ENCODE measurements around the gene SH3GL1.

Gene SH3GL1

DNA sequence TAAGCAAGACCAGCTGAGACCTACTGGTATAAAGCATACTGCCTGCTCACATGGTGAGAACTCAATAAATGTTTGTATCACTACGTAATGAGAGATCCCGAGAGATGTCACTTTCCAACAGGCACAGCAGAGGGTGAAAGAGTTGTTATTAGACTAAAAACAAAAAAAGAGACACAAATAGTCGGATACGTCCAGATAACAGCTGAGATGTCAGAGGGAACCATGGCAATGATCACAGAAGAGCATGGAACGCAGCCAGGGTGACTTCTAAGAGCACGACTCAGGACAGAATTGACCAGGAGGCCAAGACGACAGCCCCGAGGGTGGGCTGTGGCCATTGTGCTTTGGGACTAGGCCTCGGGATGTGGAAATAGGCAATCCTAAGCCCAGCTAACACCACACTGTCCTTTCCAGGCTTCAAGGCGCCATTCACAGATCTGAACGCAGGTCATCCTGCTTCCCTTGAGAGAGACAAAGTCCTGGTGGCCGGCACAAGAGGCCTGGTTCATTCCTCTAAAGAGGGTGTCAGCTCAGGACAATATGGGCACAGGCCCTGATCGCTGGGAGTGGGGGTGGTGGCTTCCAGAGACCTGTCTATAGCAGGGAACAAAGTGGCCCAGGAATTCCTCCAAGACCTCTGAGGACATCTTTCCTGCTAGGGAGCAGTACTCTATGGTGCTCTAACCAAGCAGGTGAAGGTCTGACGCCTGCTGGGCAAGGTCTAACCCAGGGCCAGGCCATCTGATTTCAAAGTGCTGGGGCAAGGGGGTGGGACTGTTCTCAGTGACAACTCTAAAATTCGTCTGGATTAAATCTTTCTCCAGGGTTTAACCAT, 3.2 kb downstream of the SH3GL1 start:
- DNase-seq = no peak

DNA sequence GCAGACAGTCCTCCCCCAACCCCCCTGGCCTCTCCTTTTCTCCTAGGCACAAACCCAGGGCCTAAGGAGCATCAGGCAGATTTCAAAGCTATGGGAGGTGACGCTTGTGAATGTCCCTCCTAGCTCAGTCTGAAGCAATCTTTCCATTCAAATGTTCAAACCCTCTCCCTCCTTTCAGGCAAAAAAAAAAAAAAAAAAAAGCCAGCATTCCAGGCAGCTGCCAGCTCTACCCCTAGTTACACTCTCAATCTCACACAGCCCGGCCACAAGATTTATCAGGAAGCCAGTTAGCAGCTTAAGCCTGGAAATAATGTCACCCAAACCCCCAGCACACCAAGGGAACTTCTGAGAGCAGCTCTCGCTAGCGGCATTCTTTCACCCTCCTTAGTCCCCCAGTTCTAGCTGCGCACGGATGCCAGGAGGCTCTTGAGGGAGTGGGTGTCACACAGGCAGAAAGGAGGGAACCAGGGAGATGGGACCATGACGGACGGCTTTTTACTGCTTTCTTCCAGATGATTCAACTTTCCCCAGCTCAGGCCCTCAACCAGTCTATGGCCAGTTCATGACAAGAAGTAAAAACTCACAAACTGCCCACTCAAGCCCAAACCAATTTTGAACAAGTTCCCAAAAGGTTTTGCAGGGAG, 6.3 kb downstream of the SH3GL1 start:
- DNase-seq = no peak

DNA sequence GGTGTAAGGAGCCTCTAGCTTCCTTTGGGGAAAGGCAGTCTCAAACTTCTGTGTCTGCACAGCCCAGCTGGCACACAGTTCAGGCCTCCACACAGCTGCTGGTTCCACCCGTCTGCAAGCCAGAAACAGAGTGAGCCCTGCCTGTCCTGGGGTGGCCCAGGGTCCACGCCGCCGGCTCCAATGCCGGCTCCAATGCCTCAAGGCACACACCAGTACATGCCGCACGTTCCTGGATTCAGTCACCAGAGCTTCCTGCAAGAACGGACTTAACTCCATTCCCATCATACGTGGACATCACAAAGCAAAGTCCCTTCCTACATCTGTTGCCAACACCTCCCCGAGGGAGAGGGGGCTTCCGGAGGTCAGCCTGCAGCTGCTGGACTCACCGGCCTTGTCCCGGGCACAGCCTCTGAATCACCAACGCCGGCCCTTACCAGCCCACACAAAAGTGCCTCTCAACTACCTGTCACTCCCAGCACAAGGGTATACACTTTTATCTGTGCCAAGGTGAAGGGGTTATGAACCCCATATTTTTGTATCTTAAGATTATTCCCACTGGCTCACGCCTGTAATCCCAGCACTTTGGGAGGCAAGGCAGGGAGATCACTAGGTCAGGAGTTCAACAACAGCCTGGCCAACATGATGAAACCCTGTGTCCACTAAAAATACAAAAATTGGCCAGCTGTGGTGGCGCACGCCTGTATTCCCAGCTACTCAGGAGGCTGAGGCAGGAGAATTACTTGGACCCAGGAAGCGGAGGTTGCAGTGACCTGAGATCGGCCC, 8.5 kb downstream of the SH3GL1 start:
- DNase-seq = no peak

DNA sequence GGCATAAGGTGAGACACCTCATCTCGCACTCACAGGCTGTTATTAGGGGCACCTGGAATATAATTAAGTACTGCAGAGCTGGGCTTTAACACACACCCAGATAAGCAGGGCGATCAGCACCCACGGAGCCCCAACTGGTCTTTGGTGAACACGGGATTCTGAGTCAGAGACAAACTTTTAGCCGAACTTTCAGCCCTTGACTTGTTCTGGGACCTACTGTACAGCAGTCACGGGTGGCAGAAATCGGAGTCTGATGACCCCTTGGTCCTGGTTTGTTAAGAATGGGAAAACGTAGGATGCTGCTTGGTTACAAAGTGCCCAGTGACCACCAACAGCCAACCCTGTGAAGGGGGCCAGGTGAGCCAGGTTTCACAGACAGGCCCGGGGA, 9.0 kb downstream of the SH3GL1 start:
- no peak for DNase-seq

DNA sequence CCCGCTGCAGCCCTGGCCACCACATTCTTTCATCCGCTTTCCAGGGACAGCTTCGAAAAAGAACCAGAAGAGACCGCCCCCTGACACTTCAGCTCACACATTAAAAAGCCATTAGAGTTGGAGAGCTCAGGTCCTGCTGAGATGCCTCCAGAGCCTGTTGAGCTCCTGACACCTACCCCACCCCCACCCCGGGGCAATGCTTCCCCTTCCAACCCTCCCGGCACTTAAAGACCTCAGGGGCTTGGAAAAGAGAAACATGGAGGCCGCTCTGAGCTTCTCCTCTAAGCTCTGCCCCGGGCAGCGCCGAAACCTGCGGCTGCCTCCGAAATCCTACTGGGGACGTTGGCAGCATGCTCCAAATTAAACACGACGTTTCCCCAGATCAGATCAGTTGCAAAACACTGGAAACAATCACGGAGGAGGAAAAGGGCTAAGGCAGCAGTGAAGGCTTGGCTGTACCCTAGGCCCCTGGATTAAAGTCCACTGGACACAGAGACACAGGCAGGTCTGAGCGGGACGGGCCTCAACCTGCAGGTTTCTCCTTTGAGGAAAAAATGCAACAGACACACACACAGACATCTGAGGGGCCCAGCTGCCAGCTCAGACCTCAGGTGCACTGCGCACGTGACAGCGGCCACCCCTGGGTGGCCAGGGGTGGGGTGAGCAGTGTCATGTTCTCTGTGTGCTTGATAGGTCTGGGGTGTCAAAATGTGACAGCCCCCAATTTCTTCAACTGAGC, 9.6 kb downstream of the SH3GL1 start:
- no peak for DNase-seq

DNA sequence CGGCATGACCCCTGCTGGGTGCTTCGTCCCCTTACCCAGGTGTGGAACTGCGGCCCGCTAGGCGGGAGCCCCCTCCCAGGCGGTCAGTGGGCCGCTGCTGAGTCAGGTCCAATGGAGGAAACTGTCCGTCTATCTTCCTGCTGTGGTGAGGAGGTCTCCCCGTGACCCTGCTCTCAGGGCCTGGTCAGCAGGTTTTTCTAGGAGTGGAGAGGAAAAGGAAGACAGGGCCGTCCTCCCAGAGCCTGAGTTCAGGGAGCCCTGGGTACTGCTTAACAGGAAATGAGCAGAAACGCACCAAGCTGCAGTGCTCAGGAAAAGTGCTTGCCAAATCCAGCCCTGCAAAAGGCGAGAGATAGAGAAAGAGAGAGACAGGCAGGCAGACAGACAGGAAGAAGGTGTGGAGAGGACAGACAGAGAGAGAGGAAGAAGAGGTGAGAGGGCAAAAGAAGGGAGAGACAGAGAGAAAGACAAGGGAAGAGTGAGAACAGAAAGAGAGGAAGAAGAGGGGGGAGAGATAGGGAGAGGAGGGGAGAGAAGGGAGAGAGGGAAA, 10.3 kb downstream of the SH3GL1 start:
- DNase-seq = no peak

DNA sequence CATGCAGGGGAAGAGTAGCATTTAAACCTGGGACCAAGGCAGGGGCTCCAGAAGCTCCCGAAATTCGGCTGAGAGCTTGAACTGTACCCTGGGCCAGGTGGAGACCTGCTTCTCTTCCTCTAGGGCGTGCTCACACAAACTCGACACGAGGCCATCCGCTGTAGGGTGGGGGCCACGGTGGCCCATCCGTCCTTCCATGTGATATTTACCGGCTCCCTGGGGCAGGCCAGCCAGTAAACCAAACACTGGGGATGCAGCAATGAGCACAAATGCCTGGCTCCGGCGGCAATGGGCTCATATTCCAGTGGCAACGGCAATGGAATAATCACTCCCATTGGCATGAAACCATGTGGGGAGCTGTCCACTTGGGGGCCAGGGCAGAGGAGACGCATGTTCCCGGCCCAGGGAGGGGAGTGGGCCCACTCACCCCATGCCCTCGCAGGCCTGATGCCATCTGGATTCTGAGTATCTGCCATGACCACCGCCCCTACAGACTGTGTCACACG, 10.8 kb downstream of the SH3GL1 start:
- DNase-seq = no peak

DNA sequence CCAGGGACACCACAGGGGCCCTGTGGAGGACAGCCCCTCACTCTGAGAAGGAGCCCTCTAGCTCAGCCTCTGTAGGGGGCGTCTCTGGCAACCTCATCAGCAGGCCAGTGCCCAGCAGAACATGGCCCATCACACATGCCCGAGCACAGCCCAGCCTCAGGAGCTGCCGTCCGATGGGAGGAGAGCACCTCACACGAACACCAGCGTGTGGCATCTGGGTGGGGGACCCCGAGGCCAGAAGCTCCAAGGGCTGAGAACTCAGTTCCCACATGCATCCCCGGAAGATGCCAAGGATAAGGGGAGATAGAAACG, 11.3 kb downstream of the SH3GL1 start:
- no peak for DNase-seq

DNA sequence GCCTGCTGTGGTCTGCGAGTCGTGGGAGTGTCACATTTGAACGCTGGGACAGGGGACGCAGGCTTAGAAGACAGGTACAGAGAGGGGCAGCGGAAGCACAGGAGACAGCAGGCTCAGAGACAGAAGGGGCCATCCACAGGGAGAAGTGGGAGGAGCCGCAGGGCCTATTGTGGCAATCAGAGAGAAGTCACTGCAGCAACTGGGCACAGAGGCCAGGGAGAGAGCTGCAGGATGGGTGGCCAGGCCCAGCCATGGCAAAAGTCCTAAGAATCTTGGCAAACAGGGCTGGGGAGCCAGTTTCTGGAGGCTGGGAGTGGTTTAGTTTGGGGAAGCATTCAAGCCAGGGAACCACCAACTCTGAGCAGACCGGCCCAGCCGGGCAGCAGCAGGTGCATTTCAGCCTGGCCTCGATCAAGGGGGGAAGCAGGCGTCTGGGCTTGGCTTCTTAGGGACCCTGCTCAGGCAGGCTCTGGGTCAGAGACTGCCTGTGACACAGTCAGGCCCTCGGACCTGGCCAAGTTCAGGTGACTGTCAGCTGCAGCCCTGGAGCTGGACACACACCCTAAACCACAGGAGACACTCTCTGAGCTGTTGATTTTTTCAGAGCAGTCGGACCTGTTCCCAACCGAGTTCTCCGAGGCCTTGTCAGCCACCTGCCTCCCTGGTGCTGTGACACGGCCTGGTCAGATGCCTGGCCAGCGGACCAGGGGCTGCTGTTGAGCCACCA, 11.8 kb downstream of the SH3GL1 start:
- DNase-seq = no peak

DNA sequence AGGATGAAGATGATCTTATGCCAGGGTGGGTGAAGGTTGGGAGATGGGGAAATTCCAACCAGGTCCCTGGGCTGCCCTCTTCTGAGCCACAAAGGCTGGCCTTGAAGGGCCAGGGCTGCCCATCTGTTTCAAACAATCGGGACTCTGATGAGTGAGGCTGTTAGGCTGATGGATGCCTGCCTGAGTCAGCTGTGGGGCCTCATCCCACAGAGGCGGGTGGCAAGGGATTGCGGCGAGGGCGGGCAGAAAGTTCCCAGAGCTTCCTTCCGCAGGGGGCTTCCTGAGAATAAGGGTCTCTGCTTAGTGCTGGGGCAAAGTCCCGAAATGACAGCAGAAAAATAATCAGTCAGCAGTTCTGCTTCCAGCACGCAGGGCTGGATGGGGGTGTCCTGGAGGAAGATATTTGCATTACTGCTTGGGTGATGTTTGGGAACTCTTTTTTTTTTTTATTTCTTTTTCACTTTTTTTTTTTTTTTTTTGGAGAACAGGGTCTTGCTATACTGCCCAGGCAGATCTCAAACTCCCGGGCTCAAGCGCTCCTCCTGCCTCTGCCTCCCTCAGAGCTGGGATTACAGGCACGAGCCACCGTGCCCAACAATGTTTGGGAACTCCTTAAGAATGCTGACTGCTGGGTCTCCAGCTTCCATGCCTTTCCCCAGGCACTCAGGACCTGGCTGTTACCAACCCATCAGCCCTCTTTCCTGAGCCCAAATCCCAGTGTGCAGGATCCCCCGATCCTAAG, 14.1 kb downstream of the SH3GL1 start:
- DNase-seq = no peak

DNA sequence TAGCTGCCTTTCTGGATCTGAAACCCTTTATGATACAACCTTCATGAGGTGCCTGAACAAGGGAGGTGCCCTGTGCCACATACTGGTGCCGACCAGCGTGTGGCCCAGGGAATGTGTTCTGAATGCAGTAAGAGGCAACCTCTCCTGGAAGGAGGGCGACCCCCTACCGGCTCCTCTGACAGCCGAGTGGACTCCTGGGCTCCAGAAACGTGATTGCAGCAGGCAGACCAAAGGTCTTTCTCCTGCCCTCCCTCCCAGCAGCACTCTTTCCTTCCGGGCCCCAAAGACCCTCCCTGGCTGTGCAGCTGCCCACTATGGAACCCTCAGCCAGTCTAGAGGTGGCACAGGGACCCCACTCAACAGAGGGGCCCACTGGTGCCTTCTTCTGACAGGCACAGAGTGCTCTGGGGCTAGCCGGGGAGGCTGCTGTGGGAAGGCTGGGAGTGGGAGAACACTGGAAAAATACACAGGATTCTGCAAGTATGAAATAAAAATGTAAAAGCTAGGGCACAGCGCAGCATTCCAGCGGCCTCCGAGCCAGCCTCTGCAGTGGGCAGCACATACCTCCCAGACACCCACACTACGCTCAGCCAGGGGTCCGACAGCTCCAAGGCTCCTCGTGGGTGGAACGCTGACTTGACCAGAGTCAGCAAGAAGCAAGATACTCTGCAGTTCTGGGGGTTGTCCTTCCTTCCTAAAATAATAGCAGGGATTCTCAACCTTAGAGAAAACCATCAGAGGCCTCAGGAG, 14.9 kb downstream of the SH3GL1 start:
- DNase-seq = no peak

DNA sequence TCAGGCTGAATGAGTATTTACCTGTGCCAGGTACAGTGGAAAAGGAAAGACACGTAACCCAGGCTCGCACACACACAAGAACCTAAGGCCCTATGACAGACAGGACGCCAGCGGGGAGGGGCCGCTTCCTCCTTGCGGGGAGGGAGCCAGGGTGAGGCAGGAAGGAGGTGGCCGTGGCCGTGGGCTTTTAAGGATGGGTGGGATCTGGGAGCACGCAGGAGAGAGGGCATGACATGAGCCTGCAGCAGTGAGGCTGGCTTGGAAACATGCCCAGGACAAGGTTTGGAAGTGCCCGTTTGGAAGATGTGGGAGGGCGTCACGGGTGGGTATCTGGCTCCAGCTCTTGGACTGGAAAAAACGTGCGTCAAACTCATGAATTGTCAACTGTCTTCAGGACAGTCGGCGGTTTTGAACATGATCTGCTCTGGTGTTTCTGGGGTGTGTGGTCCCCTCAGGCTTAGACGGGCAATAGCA, 20.1 kb downstream of the SH3GL1 start:
- peak; percentile 68 for DNase-seq

DNA sequence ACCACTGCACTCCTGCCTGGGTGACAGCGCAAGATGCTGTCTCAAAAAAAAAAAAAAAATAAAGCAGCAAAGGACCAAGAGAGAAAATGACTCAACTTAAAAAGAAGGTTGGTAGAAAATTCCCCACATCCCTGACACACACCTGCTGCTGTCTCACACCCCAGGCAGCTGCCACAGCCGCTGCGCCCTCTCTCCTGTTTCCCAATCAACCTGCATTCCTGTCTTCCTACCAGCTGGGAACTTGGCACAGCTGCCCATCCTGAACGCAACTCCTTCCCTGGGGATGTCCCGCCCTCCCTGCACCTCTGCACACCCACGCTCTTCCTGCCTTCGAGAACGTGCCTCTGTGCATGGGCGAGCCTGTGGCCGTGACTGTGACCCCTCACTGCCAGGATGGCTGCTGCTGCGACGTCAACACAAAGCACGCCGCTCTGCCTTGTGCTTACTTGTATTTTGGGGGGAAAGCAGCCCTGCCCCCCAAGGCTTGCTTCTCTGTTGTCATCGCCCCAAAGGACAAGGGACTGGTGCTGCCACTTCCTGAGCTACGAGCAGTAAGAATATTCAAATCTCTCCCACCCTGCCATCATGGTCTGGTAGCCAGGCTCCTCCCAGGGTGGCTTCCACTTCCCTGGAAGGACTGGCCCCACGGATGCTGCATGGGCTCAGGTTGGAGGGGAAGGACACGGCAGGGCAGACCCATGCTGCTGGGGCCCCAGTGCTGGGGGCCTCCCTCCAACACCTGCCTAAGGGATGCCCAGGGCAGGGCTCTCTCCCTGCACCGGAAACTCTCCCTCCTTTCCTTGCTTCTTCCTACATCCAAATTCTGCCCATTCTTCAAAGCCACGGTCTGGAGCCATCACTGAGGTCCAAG, 20.7 kb downstream of the SH3GL1 start:
- DNase-seq = peak; percentile 30

DNA sequence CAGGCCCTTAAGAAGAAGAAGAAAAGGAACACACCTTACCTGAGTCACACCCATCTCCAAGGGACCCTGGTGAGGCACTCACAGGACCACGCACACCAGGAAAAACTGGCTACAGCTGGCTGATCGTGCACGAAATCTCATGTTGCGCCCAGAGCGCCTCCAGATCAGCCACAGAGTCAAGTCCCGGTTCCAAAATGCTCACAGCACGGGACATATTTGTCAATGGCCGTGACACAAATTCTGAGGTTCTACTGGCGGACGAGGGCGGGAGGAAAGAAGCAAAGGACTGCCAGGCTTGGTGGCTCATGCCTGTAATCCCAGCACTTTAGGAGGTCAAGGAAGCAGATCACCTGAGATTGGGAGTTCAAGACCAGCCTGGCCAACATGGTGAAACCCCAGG, 21.5 kb downstream of the SH3GL1 start:
- DNase-seq = no peak

DNA sequence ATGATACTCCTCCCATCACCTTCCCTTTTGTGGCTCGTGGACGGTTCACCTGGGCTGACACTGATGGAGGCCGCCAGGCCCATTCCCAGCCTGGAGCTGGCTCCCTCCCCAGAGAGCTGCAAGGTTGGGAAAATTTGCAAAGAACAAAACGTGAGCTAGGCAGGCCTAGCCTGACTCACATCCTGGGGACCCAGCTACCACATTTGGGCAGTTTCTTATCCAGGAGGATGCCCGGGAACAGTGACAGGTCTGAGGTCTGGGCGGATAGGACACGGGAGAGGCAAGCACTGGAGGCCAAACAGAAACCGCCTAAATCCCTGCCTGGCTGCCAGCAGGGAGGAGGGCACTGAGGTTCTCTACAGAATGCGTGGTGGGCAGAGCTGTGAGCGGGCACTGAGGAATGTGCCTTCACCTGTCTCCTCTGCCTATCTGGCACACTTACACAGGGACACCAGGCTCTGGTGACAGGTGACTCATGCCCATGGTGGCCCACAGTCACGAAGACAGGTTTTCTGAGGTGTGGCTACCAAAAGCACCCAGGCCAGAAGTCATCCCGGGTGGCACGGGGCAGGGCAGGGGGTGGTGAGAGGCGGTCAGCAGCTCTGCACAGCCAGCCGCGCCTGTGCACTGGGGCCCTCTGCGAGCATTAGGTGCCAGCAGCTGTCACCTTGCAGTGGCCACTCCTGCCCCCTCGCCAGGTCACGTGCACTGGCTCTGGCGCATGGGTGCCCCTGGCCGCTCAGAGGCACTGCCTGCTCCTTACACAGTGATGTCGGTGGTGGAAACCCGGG, 23.2 kb downstream of the SH3GL1 start:
- no peak for DNase-seq

DNA sequence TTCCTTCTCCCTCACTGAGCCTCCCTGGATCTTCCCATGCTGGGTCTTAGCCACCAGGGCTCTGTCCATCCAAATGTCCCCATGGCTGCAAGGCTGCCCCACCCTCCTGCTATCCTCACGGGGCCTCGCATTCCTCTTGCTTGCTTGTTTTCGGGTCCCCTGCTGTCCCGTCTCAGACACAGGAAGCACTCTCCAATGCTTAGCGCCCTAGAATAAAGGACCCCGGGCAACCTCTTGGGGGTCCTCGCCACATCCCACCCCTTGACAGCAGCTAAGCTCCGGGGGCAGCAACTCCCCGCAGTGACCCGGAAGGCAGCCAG, 23.7 kb downstream of the SH3GL1 start:
- DNase-seq = no peak

DNA sequence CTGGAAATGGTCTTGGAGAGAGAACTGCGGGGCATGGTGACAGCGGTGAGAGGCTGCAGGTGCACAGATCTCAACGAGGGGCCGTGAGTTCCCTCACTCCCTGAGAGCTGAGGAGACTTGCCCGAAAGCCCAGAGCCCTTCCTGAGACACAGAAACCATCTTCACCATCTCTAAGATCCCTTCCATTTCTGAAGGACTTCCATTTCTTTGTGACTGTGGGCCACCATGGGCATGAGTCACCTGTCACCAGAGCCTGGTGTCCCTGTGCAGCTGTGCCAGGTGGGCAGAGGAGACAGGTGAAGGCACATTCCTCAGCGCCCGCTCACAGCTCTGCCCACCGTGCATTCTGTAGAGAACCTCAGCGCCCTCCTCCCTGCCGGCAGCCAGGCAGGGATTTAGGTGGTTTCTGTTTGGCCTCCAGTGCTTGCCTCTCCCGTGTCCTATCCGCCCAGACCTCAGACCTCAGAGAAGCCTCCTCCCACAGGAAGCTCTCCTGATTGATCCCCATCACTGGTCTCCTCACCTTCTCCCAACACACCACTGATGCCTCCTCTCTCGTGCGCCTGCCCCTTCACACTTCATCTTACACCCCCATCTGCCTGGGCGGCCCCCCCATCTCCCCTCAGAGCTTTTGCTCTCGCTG, 24.2 kb downstream of the SH3GL1 start:
- no peak for DNase-seq
